NCI-H128 (cell line): ENCODE data around the gene CD69.

Experiments used
- DNase-seq: peaks from one replicate; lab custom pipeline; 2025; ENCODE audit not compliant: unreplicated experiment; lab: John Stamatoyannopoulos, UW

The CD69 gene

DNA sequence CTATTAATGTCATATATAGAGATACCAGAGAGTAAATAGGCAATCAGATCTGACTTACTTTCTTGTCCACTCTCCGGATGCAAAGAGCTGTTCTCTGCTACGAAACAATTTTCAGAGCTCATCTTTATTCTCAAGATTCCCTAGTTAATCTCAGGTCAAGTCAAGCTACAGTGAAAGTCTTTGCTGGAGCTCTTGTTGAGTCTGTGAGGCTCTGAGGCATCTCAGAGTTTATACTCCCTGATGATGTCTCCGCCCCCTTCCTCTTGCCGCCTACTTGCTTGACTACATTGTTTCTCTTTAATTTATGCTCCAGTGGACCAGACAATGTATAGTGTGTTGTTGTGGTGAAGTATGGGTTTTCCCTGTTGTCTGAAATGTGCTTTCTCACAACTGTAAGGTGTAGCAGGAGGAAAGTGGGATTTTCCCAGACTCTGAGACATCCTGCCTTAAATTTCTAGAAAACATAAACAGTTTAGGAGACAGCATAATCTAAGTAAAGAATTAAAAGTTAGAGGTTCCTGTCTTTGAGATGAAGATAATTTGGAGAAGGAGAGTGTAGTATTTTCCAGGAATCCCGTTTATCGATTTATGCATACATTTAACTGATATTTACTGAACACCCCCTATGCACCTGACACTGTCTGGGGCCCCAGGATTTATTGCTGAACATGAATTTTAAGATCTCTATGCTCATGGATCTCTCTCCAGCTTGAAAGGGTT lies at the start of gene CD69:
TSS of gene CD69 (minus strand) at position 203 of the 720 bp plus-strand sequence. CDS start at position 122, 81 bp downstream.
- DNase-seq = no peak

DNA sequence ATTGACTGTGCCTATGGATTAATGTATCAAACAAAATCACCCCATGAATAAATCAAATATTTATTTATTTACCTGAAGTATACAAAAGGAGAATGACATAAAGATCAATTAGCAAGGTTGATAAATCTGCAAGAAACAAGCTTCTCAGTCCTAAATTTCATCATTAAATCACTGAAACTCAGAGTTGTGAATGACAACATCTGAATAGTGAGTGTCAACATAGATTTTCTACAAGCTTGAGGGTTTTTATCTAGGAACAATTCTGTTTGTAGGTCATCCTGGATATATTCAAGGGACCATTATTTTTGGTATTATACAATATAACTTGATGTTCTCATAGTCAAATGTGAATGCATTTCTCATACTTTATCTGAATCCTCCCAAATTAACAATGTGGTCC lies 49.2 kb upstream of the CD69 start:
- DNase-seq = no peak

DNA sequence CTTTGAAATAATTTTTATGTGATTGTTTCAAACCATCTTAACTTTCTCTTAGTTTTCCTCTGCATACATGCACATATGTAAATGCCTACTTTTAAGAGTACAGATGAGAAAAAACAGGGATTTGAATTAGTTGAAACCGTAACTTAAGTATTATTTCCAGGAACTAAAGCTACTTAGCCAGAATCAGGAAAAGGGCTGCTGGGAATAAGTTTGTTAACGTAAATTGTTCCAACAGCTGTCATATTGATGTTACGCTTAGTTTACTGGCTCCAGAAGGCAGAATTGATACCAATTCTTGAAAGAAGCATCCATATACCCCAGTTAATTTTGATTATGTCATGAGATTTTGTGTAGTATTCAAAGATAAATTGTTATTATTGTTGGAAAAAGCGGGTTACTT lies 48.6 kb upstream of the CD69 start:
- DNase-seq = no peak

DNA sequence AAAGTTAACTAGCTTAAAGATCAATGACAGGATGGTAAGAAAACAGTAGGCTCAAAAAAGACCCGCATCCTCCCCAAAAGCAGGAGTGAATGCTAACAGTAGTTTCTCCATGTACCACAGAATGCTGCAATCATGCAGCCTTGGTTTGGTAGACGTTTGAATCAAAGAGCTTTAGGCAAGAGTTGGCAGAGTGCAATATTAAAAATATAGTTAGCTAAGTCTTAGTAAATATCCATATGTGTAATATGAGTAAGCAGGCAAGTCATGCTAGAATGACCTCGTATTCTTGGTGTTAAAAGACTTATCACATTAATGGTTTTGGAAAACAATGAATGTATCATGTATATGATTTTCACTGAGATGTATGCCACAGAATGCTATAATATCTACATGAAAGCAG lies 47.8 kb upstream of the CD69 start:
- DNase-seq = no peak

DNA sequence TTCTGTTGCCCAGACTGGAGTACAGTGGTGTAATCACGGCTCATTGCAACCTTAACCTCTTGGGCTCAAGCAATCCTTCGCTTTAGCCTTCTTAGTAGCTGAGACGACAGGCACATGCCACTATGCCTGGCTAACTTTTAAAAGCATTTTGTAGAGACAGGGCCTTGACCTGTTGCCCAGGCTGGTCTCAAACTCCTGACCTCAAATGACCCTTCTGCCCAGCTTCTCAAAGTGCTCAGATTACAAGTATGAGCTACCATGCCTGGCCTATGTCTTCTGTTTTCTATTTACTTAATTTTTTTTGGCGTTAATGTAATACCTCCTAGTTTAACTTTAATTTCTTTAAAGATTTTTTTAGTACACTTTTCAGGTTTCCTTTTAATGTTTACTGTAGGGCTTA lies 46.0 kb upstream of the CD69 start:
- no peak for DNase-seq

DNA sequence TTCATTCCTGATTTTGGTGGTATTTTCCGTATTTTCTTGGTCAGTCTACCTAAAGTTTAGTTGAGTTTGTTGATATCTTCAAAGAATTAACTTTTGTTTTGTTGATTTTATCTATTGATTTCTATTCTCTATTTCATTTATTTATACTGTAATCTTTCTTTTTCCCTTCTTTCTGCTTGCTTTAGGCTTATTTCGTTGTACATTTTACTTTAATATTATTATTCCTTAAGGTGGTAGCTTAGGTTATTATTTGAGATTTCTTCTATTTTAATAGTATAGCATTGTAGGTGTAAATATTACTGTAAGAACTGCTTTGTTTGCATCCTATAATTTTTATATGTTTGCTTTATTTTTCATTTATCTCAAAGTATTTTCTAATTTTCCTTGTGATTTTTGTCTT lies 45.2 kb upstream of the CD69 start:
- no peak for DNase-seq

DNA sequence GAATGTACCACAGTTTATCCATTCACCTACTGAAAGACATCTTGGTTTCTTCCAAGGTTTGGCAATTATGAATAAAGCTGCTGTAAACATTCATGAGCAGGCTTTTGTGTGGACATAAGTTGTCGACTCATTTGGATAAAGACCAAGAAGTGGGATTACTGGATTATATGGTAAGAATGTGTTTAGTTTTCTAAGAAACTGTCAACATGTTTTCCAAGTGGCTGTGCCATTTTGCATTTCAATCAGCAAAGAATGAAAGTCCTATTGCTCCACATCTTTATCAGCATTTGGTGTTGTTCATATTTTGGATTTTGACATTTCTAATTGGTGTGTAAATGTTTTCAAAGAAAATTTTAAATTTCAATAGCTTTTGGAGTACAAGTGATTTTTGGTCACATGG lies 39.3 kb upstream of the CD69 start:
- DNase-seq = no peak

DNA sequence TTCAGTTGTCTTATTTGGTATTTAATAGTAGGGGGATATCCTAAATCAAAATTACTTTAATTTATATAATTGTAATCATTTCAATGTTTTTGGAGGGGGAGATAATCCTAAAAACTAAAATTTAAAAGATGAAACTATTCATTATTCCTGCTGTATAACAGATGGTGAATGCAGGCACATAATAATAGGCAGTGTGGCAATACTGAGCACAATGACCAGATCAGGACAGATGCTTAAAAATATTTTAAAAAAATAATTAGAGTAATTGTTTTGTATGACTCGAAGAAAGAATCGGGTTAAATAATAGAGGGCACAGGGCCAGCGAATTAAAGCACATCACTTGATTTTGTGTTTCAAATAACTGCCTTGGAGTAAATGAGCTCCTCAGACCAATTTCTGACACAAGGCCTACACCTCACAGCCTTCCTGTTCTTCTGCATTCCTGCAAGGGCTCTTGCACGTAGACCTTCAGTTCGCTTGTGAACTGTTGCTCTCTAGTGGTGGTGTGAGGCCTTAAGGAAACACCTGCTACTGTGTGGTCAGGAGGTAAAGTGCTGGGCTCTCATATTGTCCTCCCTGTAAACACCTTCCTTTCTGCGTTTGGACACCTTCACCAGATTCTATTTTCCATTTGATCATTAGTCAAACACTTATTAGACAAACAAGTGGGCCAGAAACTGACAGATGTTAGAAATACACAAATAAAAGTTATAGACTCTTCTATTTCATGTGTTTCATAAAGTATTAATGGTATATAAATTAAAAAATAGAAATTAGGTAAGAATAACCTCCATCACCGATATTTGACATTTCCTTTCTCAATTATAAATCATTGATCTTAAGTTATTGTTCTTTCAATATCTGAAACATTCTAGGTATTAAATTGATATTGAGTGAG lies 37.3 kb upstream of the CD69 start:
- no peak for DNase-seq

DNA sequence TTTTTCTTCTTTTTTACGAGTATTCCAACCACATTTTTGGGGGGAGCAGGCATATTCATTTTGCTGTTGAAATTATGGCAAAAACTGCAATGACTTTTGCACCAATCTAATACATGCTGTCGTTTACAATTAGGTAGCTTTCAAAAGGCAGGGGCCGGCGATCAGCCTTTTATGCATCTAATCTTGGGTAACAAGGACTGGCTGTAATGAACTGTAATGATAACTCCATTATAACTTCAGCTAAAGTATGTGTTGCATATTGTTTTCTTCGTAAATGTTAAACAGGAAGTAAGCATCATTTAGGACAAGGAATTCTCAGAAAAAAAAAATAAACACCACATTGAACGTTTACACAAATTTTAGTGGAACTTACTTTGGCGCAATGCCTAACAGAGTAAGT lies 36.3 kb upstream of the CD69 start:
- no peak for DNase-seq

DNA sequence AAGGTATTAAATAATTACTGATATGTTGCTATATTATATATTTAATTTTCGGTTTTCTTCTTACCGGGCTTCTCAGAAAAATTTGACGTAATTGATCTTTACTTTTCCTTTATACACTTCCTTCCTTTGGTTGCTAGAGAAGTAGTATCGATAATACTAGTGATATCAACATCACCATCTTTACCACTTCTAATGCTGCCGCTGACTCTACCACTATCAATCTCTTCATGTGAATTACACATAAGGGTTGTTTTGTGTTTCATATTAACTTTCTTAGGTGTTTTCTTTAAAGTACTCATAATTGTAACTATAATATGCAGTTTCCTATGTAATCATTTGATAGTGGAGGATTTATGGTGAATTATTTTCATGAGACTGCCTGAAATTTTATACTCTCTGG lies 35.6 kb upstream of the CD69 start:
- DNase-seq = no peak

DNA sequence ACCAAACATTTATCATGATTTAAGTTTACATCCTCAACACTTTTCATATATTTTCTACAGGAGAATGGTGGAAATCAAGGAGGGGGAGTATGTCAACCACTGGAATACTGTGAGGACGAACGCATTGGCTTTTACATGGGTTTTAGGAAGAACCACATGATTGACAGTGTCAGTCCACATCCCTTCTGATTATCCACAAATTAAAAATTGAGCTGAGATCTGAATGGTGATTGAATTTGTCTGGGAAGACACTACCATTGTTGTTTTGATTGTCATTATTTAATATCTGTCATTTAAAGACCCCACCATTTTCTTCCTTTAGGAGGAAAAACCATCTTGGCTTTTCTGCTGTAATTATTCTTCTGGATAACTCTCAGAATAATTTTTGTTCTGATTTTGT lies 35.2 kb upstream of the CD69 start:
- no peak for DNase-seq

DNA sequence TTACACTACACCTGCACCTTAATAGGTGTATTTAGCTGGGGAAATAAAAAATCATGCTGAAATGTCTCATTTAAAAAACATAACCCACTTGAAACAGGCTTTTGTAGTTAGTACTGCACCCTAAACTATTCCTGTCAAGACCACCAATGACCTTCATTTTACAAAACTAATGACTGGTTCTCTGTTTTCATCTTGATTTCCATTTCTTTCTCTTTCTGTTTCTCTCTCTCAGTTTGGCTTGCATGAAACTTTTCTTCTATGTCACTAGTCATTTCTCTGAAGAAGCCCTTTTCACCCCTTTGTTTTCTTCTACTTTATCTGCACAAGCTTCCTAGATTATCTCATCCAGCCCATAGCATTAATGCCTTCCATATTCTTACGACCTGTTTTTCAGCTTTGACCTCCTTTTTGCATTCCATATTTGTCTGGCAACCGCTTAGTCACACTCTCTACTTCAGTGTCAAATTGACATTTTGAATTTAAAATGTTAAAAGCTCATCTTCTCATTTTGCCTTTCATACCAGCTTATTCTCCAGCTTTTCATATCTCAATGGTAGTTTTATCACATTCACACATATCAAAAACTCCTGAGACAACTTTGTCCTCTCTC lies 33.9 kb upstream of the CD69 start:
- DNase-seq = no peak

DNA sequence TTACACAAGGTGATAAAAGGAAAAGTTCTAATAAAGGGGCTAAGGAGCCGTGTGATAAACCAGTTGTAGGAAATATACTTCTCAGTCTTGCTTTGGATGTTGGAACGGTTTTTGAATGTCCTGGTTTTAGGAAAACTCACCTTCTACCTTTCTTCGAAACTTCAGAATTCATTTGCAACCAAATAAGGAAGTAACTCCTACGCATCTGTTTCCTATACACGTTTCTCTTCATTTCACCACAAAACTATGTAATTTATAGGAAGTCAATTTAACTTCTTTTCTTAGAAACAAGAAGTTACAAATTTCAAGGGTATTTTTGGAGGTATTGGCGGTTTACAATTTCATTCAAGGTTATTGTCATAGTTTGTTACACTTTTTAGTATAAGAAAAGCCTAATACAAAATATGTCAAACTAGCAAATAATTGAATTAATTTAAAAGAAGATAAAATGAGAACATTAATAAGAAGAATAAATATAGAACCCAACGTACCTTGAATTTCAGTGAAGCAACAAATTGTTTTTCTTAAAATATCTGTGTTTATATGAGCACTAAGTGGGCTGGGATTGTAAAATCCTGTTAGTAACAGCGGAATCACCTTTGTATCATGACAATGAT lies 33.2 kb upstream of the CD69 start:
- no peak for DNase-seq

DNA sequence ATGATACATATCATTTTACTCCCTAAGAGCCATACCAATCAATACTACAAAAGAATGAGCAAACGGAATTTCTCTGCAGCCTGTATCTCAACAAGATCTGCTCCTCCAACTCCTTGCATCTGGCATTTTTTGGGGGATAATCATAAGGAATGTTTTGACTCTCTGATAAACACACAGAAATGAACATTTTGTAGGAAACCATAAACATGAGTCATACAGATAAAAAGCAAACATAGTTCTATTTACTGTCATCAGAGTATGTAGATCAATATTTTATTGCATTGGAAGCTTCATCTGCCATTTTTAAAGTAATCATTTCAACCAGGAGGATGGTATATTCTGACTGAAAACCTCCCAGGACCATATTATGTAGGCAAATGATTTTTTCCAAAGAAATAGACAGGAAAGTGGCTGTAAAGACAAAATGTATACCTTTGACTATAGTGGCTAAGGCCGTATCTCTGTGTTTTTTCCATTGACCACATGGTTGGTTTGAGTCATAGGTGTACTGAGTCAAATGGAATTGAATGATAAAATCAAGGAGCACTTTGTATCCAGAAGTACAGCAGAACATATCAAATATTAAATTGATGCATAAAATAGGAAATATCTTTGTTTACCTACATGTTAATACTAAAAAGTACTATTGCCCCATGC lies 32.4 kb upstream of the CD69 start:
- no peak for DNase-seq

DNA sequence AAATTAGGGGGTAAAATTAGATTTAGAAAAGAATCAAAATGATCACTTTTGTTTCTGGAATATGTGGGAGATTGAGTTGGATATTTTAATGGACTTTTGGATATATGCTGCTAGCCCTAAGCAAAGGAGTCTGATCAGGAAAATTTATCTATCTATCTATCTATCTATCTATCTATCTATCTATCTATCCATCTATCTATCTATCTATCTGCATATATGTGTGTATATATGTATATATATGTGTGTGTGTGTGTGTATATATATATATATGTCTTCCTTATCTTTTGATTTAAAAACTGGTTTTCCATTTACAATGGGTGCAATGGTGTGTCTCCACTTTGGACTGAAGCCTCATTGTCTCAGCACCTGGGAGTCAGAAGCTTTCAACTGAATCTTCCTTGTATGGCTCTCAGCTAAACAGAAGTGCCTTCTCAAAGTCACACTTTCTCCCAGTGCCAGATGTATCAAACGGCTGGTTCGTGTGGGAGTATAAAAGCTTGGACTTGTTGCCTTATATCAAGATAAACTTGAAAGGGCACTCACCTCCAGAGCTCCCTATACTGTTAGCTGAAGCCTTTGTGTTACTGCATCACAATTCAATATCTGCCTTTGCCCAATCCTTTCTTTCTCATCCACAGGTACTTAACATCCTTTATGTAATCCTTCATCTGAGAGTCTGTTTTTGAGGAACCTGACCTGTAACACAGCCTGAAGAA lies 31.6 kb upstream of the CD69 start:
- no peak for DNase-seq

DNA sequence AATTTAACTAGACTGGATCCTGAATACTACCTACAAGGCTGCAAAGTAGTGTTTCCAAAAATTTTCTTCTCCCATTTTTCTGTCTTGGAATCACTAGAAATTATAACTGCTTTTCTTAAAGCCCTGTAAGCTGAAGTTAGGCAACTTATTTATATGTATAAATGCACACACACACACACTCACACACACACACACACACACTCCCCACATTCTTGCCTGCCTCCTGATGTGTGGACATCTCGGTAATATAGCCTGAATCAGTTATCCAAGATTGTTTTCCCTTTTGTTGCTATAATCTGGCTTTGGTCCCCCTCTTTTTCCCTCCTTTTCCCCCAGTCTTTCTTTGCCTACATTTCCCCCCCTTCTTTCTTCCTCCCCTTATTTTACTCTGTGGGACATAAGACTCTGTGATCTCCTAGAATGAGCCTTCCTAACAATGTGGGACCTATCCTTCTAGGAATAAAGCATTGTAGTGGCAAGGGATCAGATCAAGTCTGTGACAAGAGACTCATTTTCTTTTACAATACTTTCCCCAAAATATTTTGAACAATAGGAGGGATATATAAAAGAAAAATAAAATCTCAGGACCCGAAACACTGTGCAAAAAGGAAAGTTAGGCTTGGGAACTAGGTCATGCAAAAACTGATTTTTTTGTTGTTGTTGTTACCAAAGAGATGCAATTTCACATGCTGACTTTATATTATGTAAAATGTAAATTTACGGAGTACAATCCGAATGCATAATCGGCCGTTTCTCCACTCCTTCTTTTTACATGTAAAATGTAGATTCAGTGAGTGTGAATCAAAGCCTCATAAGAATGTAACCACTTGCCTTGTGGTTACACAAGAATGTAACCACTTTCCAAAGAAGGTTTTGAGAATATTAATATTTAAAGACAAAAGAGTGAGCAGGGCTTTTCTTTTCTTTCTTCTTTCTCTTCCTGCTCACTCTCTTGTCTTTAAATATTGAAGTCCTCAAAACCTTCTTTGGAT lies 26.3 kb upstream of the CD69 start:
- no peak for DNase-seq

DNA sequence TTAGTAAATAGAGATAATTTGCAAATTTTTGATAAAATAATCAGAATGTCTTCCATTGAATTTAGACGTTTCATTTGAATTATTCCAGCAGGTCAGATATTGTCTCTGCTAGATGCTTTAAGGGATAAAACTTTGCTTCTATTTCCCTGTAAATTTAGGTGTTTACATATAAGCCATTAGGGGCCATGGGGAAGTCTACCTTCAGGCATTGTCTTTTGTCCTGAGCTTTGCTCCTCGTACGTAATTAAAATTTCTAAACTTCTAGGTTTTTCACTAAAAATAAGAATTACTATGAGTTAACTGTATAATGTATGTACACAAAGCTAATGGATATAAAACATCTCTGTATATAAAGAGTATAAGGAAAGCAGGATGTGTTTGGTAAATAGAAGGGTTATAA lies 24.1 kb upstream of the CD69 start:
- no peak for DNase-seq

DNA sequence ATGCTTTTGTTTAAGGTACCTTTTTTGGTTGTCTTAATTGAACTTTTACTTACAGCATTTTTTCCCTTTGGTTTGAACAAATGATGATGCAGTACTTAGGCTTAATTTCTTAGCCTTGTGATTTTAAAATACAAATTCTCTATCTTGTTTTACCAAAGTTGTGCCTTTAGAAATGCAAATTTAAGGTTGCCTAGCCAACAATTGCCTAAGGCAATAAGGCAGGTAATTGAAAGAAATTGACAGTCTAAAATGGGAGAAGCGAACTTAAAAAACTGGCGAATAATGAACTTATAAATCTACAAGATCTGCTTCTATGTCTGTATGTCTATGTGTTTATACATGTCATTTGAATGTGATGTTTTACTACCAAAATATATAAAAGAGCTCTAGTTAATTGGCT lies 23.6 kb upstream of the CD69 start:
- no peak for DNase-seq
